GM12875 (cell line): ENCODE measurements around the gene PGAM5.

Experiments
- H3K4me3 ChIP-seq: one replicate; pipeline ENCODE4 v1.5.1; 2011; ENCODE audit warnings: low read depth, low read length, control low read depth
- CTCF ChIP-seq: IDR thresholded peaks from 2 replicates; pipeline ENCODE4 v1.5.1; 2011; ENCODE audit warnings: low read depth, mild to moderate bottlenecking, control low read depth, inconsistent platforms, low read length, moderate library complexity, borderline replicate concordance; ENCODE audit not compliant: insufficient read depth

Gene PGAM5

GRCh38 chr12:132720606-132721345 lies 10.1 kb downstream of the PGAM5 start:
- H3K4me3 ChIP-seq: no peak overlapping the region
- TF ChIP-seq CTCF: no peak

- TF ChIP-seq CTCF: no peak
- H3K4me3 ChIP-seq: no peak overlapping the region
Observed at GRCh38 chr12:132723015-132723763, 12.5 kb downstream of the PGAM5 start.

GRCh38 chr12:132723764-132724140 lies 13.1 kb downstream of the PGAM5 start:
- H3K4me3 ChIP-seq: no peak overlapping the region
- no peak for TF ChIP-seq CTCF

GRCh38 chr12:132724506-132725241 lies 14.0 kb downstream of the PGAM5 start:
- no peak for TF ChIP-seq CTCF
- H3K4me3 ChIP-seq: no peak overlapping the region

- no peak overlapping the region for H3K4me3 ChIP-seq
- TF ChIP-seq CTCF: no peak
Observed at GRCh38 chr12:132726386-132726785, 15.7 kb downstream of the PGAM5 start.

- TF ChIP-seq CTCF: no peak
- H3K4me3 ChIP-seq: no peak overlapping the region
Observed at GRCh38 chr12:132727091-132727794, 16.6 kb downstream of the PGAM5 start.
